ENCODE measurements around the gene TMEM176A. TPM values are rescaled to one million over a fixed set of nuclear protein-coding genes. Genes with fewer than 3 reads are reported as not detected.

Gene TMEM176A
- total RNA-seq, 4 donors from 2014 or later, result 3.2 to 12.9 (median 6.0) TPM

DNA sequence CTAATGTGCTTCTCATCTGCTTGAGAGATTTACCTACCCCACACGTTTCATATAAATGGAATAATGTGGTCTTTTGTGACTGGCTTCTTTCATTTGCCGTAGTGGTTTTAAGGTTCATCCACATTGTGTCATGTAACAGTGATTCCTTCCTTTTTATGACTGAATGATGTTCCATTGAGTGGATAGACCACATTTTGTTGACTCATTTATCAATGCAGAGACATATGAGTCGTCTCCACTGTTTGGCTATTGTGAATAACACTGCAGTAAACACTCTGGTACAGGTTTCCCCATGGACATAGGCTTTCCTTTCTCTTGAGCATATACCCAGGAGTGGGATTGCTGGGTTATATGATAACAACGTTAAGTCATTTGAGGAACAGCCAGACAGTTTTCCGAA lies 49.7 kb downstream of the TMEM176A start:
- Histone ChIP-seq H3K36me3 (no peaks in the 10 kb centered on the region), H3K9me3 (no peaks in the 10 kb centered on the region), H3K27me3 (peaks cover 14% of the 10 kb centered on the region), H3K27ac (no peak overlapping the region), H3K4me1 (no peaks in the 10 kb centered on the region), H3K4me3 (no peak overlapping the region)
- 78% methylated on average over 5 of the region's 5 CpGs for WGBS
- DNase-seq (ENCODE audit: low spot score in 2 of 2), result no peak
- TF ChIP-seq POLR2A (IDR thresholded peaks at IDR 0.05) (no peak), POLR2AphosphoS5 (IDR thresholded peaks at IDR 0.05) (no peak), EP300 (IDR thresholded peaks at IDR 0.05) (no peak)
- TF ChIP-seq, protein P1, sequence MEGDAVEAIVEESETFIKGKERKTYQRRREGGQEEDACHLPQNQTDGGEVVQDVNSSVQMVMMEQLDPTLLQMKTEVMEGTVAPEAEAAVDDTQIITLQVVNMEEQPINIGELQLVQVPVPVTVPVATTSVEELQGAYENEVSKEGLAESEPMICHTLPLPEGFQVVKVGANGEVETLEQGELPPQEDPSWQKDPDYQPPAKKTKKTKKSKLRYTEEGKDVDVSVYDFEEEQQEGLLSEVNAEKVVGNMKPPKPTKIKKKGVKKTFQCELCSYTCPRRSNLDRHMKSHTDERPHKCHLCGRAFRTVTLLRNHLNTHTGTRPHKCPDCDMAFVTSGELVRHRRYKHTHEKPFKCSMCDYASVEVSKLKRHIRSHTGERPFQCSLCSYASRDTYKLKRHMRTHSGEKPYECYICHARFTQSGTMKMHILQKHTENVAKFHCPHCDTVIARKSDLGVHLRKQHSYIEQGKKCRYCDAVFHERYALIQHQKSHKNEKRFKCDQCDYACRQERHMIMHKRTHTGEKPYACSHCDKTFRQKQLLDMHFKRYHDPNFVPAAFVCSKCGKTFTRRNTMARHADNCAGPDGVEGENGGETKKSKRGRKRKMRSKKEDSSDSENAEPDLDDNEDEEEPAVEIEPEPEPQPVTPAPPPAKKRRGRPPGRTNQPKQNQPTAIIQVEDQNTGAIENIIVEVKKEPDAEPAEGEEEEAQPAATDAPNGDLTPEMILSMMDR (IDR thresholded peaks at IDR 0.05), result no peak

DNA sequence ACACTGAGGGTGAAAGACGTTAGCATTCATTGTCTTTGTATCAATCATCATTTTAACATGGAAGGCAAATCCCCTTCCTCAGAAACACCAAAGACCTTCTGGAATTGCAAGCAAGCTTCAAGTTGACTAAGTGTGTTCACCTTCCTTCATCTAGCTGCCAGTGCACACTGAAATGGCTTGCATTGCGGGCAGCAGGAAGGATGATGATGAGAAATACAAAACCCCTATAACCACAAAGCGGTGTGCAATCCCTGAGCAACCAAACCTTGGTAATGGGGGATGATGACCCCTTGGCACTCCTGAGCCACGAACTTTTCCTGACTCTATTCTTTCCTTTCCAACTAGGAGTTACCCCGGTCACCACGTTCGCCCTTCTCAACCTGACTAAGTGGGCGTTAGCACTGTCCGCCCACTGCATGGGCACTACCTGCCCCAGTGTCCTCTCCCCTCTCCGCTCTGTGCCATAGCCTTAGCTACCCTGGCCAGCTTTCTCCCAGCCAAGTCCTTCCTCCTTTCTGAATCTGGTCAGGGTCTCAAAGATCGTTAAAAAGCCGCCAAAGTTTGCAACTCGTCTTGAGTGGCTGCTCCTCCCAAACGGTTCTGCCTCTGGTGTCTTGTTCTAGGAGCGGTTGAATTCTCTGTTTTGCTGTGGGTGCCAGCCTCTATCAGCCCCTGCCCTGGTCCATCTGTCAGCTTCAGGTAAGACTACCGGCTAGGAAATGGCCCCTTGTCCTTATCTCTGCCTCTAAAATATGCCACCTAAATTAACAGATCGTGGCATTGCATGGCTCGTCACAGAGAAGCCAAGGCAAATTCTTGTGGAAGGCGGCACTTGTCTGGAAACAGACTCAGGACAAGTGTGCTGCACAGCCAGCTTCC lies 51.2 kb downstream of the TMEM176A start:
- no peak for TF ChIP-seq POLR2AphosphoS5 (IDR thresholded peaks at IDR 0.05)
- no peak for TF ChIP-seq POLR2A (IDR thresholded peaks at IDR 0.05)
- TF ChIP-seq, protein P1 (IDR thresholded peaks at IDR 0.05), result no peak
- TF ChIP-seq EP300 (IDR thresholded peaks at IDR 0.05), result no peak
- WGBS, result 76% methylated on average over 17 of the region's 19 CpGs
- H3K27ac ChIP-seq, result no peak overlapping the region
- no peak for DNase-seq (ENCODE audit: low spot score in 2 of 2)
- H3K9me3 ChIP-seq, result no peaks in the 10 kb centered on the region
- no peaks in the 10 kb centered on the region for H3K36me3 ChIP-seq
- no peaks in the 10 kb centered on the region for H3K4me1 ChIP-seq
- H3K27me3 ChIP-seq, result peaks cover 20% of the 10 kb centered on the region
- H3K4me3 ChIP-seq, result no peak overlapping the region

- no peak for DNase-seq (ENCODE audit: low spot score in 2 of 2)
- Histone ChIP-seq H3K36me3 (no peaks in the 10 kb centered on the region), H3K9me3 (no peaks in the 10 kb centered on the region), H3K27ac (no peak within 1 kb of the TSS), H3K4me1 (no peaks in the 10 kb centered on the region), H3K4me3 (no peak within 1 kb of the TSS), H3K27me3 (peaks cover 20% of the 10 kb centered on the region)
- 52% methylated on average over 7 of the region's 8 CpGs for WGBS
- no peak for TF ChIP-seq POLR2A (IDR thresholded peaks at IDR 0.05)
- TF ChIP-seq EP300 (IDR thresholded peaks at IDR 0.05), result no peak
- TF ChIP-seq, protein P1 (IDR thresholded peaks at IDR 0.05), result no peak
- no peak for TF ChIP-seq POLR2AphosphoS5 (IDR thresholded peaks at IDR 0.05)
Observed at GRCh38 chr7:150852371-150852905, 51.9 kb downstream of the TMEM176A start, which contains the start of gene AOC1. Gene AOC1, plus strand, starts transcription at chr7:150852517. Its CDS starts 3,954 bp downstream, at chr7:150856471.

DNA sequence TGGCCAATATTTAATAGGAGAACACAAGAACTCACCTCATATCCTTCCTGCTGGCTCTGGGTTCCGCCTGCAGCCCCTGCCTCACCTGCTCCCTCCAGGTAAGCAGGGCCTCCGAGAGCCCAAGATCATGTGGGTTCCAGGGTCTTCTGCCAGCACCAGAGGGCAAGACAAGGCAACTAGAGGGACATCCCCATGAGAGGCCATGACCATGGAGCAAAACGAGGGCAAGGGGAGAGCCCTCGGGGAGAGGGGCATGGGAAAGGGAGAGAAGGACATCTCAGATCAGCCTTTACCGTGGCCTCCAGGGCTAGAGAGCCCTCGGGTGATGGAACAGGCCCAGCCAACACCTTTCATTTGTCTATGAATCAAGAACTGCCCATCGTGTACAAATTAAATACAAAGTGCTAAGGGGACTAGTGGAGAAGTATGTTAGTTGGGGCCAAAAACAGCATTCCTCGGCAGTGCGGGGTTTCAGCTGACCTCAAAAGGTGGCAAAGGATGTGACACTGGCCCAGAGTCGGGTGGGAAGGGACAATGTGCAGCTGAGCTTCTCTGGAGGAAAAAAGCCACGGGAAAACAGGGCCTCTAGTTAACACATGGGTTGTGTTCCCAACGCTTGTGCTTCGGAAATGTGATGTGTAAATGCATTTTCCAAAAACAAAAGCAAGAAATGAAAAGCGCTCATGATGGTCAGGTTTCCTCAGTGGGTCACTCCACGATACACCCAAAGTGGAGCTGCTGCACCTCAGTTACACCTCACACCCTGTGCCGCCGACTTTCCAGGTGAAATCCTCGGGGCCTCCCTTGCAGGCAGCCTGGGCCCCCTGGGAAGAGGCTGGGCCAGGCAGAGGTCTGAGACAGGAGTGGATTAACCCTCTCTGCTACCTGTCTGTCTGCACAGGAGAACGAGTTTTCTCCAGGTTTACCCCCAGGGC lies 53.8 kb downstream of the TMEM176A start:
- DNase-seq (ENCODE audit: low spot score in 2 of 2), result no peak
- Histone ChIP-seq H3K4me1 (no peaks in the 10 kb centered on the region), H3K4me3 (no peak overlapping the region), H3K27me3 (peaks cover 20% of the 10 kb centered on the region), H3K9me3 (no peaks in the 10 kb centered on the region), H3K27ac (no peak overlapping the region), H3K36me3 (no peaks in the 10 kb centered on the region)
- 65% methylated on average over 18 of the region's 19 CpGs for WGBS
- TF ChIP-seq POLR2A (IDR thresholded peaks at IDR 0.05), result no peak
- TF ChIP-seq EP300 (IDR thresholded peaks at IDR 0.05), result no peak
- TF ChIP-seq, protein P1 (IDR thresholded peaks at IDR 0.05), result no peak
- no peak for TF ChIP-seq POLR2AphosphoS5 (IDR thresholded peaks at IDR 0.05)

Other genes with a start within 250 kb of the TMEM176A start
- gene GIMAP4, start 233.4 kb upstream of the TMEM176A start, total RNA-seq, result 10 to 100 TPM in 2 of 4 donors, 1 to 10 TPM in 2; 6.5 to 12.5 (median 9.3) TPM
- gene GIMAP6, start 168.4 kb upstream of the TMEM176A start, total RNA-seq, result 10 to 100 TPM in 2 of 4 donors, 1 to 10 TPM in 2; 4.1 to 16.8 (median 10.4) TPM
- gene GIMAP2, start 115.1 kb upstream of the TMEM176A start, total RNA-seq, result 1 to 10 TPM; 2.0 to 8.2 (median 2.9) TPM
- 1 to 10 TPM in 3 of 4 donors, under 1 TPM in 1; 0.38 to 3.9 (median 2.2) TPM for gene GIMAP1, start 84.2 kb upstream of the TMEM176A start, total RNA-seq
- 10 to 100 TPM in 1 of 4 donors, 1 to 10 TPM in 3; 2.8 to 15.0 (median 7.7) TPM for gene GIMAP5, start 63.4 kb upstream of the TMEM176A start, total RNA-seq
- 10 to 100 TPM in 1 of 4 donors, 1 to 10 TPM in 3; 2.5 to 14.5 (median 4.9) TPM for gene TMEM176B, start 405 bp upstream of the TMEM176A start, total RNA-seq
- gene AOC1, start 51.7 kb downstream of the TMEM176A start, total RNA-seq, result 1 to 10 TPM; 1.9 to 5.5 (median 2.3) TPM
- under 1 TPM in 1 of 4 donors, not detected in 3; 0.70 TPM for gene KCNH2, start 177.6 kb downstream of the TMEM176A start, total RNA-seq
- gene NOS3, start 190.2 kb downstream of the TMEM176A start, total RNA-seq, result 10 to 100 TPM in 1 of 4 donors, 1 to 10 TPM in 3; 2.6 to 10.9 (median 6.8) TPM
- gene ATG9B, start 223.7 kb downstream of the TMEM176A start, total RNA-seq, result 100 to 1,000 TPM in 2 of 4 donors, 10 to 100 TPM in 2; 27.0 to 195 (median 122) TPM
- 10 to 100 TPM; 29.5 to 42.3 (median 31.9) TPM for gene ABCB8, start 227.7 kb downstream of the TMEM176A start, total RNA-seq
- 1 to 10 TPM; 2.6 to 8.7 (median 4.1) TPM for gene ASIC3, start 247.8 kb downstream of the TMEM176A start, total RNA-seq